PC-3 (cell line): ENCODE data around the gene LLGL2. TPM values are rescaled to one million over a fixed set of nuclear protein-coding genes. Genes with fewer than 3 reads are reported as not detected.

Experiments
- ATAC-seq: fragments of 200-7000 bp; cut with Tn5 transposase; 2 replicates; pipeline ENCODE4 v1.9.1; 2020; ENCODE audit warnings: mild to moderate bottlenecking, moderate library complexity
- BruUV-seq: library from RNA; stranded (reverse); fragments of 400-500 nt; replicated peaks from 2 replicates; lab custom pipeline; 2021; lab: Mats Ljungman, UMichigan
- CTCF ChIA-PET: fragments of 300-600 bp; sonication (Branson Sonifier 250); formaldehyde crosslinking; loops from one replicate; lab custom pipeline; 2022; ENCODE audit warnings: antibody characterized with exemption; lab: Charles Lee
- POLR2A ChIA-PET: fragments of 300-600 bp; sonication (Branson Sonifier 250); formaldehyde crosslinking; loops from one replicate; lab custom pipeline; 2022; ENCODE audit warnings: antibody characterized with exemption; ENCODE audit not compliant: unreplicated experiment; lab: Charles Lee
- DNase-seq: peaks from one replicate; pipeline ENCODE4 v3.0.0-alpha.2; 2015
- H2AFZ ChIP-seq: fragments of 300-600 bp; sonication (generic); 2 replicates; pipeline ENCODE4 v1.6.0; 2016; ENCODE audit warnings: antibody characterized with exemption, low read length
- H3F3A ChIP-seq: fragments of 300-600 bp; sonication (generic); one replicate; pipeline ENCODE4 v1.6.0; 2017; ENCODE audit warnings: antibody characterized with exemption, low read length, control low read depth, mild to moderate bottlenecking; ENCODE audit not compliant: unreplicated experiment
- H3K27ac ChIP-seq: fragments of 300-600 bp; sonication (generic); 2 replicates; pipeline ENCODE4 v1.5.1; 2016; ENCODE audit warnings: mild to moderate bottlenecking, low read length
- H3K27me3 ChIP-seq: fragments of 300-600 bp; sonication (generic); 2 replicates; pipeline ENCODE4 v1.6.1; 2016; ENCODE audit warnings: low read length, mixed read lengths
- H3K36me3 ChIP-seq: fragments of 300-600 bp; sonication (generic); 2 replicates; pipeline ENCODE4 v1.6.1; 2016; ENCODE audit warnings: low read depth, mixed run types, low read length, mixed read lengths
- H3K4me1 ChIP-seq: fragments of 300-600 bp; sonication (generic); 2 replicates; pipeline ENCODE4 v1.5.1; 2016; ENCODE audit warnings: low read length; ENCODE audit not compliant: insufficient read depth
- H3K4me2 ChIP-seq: fragments of 300-600 bp; sonication (generic); 2 replicates; pipeline ENCODE4 v1.6.0; 2016; ENCODE audit warnings: low read length
- H3K4me3 ChIP-seq: fragments of 300-600 bp; sonication (generic); 2 replicates; pipeline ENCODE4 v1.5.1; 2016; ENCODE audit warnings: mild to moderate bottlenecking, low read length, mixed read lengths
- H3K79me2 ChIP-seq: fragments of 300-600 bp; sonication (generic); 2 replicates; pipeline ENCODE4 v1.6.1; 2017; ENCODE audit warnings: low read length, mixed read lengths
- H3K9ac ChIP-seq: fragments of 300-600 bp; sonication (generic); 2 replicates; pipeline ENCODE4 v1.6.0; 2016; ENCODE audit warnings: mild to moderate bottlenecking, low read length
- H3K9me2 ChIP-seq: fragments of 300-600 bp; sonication (generic); replicated peaks from 2 replicates; pipeline ENCODE4 v1.6.1; 2016; ENCODE audit warnings: mixed run types, low read length, mixed read lengths
- H3K9me3 ChIP-seq: fragments of 300-600 bp; sonication (generic); 2 replicates; pipeline ENCODE4 v1.6.1; 2016; ENCODE audit warnings: low read length, mixed read lengths
- H4K20me1 ChIP-seq: fragments of 300-600 bp; sonication (generic); 2 replicates; pipeline ENCODE4 v1.6.1; 2016; ENCODE audit warnings: low read length, mixed read lengths
- EZH2 ChIP-seq: fragments of 300-600 bp; sonication (generic); IDR thresholded peaks from one replicate; pipeline ENCODE4 v1.6.1; 2017; ENCODE audit warnings: antibody characterized with exemption, mild to moderate bottlenecking, low read length; ENCODE audit not compliant: unreplicated experiment
- EZH2phosphoT487 ChIP-seq: fragments of 300-600 bp; sonication (generic); IDR thresholded peaks from 2 replicates; pipeline ENCODE4 v1.6.1; 2018; ENCODE audit warnings: mild to moderate bottlenecking, antibody characterized with exemption, low read length, borderline replicate concordance
- intact Hi-C: fragments of 100-400 bp; cut with micrococcal nuclease; formaldehyde crosslinking; loops from 2 replicates; pipeline ENCODE4 v1.9.0; 2023
- total RNA-seq: library from RNA; depleted of rRNA; stranded (reverse); fragments of >200 nt; gene quantifications from 2 replicates; pipeline ENCODE4 v1.2.3, GENCODE V29; 2014
- TF ChIP-seq, protein P1 (sequence below): fragments of 300-600 bp; sonication (generic); conservative IDR thresholded peaks from 2 replicates; pipeline ENCODE4 v1.5.1; 2017; ENCODE audit warnings: antibody characterized with exemption, low read depth, mild to moderate bottlenecking, low read length

The LLGL2 gene
- total RNA-seq, 1 experiment from 2014 or later = 92.9 TPM

GRCh38 chr17:75570772-75571171 is 45.3 kb downstream of the LLGL2 start:
- no TSS peak for BruUV-seq
- Histone ChIP-seq H2AFZ (no peak overlapping the region), H3K9me3 (no peaks in the 10 kb centered on the region), H3K9me2 (no peaks in the 10 kb centered on the region), H3K4me3 (no peak overlapping the region), H3K27ac (no peak overlapping the region), H3K9ac (no peak overlapping the region), H3K27me3 (no peaks in the 10 kb centered on the region), H4K20me1 (no peaks in the 10 kb centered on the region), H3K79me2 (no peaks in the 10 kb centered on the region), H3K36me3 (peaks cover 9% of the 10 kb centered on the region; the same call in 1 of the 2 replicates), H3K4me2 (no peak overlapping the region), H3K4me1 (peaks cover under 1% of the 10 kb centered on the region), H3F3A (no peaks in the 10 kb centered on the region)
- POLR2A ChIA-PET = no interaction called here
- TF ChIP-seq EZH2phosphoT487 = no peak
- TF ChIP-seq EZH2 = no peak
- TF ChIP-seq, protein P1, sequence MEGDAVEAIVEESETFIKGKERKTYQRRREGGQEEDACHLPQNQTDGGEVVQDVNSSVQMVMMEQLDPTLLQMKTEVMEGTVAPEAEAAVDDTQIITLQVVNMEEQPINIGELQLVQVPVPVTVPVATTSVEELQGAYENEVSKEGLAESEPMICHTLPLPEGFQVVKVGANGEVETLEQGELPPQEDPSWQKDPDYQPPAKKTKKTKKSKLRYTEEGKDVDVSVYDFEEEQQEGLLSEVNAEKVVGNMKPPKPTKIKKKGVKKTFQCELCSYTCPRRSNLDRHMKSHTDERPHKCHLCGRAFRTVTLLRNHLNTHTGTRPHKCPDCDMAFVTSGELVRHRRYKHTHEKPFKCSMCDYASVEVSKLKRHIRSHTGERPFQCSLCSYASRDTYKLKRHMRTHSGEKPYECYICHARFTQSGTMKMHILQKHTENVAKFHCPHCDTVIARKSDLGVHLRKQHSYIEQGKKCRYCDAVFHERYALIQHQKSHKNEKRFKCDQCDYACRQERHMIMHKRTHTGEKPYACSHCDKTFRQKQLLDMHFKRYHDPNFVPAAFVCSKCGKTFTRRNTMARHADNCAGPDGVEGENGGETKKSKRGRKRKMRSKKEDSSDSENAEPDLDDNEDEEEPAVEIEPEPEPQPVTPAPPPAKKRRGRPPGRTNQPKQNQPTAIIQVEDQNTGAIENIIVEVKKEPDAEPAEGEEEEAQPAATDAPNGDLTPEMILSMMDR = no peak
- DNase-seq = no peak
- no peak for ATAC-seq
- CTCF ChIA-PET = interaction anchor here (0.5 kb wide), 1 partner anchor 63 kb away, joined by 3 read pairs; no protein-coding TSS in a partner anchor
- intact Hi-C loops = no loop called here

DNA sequence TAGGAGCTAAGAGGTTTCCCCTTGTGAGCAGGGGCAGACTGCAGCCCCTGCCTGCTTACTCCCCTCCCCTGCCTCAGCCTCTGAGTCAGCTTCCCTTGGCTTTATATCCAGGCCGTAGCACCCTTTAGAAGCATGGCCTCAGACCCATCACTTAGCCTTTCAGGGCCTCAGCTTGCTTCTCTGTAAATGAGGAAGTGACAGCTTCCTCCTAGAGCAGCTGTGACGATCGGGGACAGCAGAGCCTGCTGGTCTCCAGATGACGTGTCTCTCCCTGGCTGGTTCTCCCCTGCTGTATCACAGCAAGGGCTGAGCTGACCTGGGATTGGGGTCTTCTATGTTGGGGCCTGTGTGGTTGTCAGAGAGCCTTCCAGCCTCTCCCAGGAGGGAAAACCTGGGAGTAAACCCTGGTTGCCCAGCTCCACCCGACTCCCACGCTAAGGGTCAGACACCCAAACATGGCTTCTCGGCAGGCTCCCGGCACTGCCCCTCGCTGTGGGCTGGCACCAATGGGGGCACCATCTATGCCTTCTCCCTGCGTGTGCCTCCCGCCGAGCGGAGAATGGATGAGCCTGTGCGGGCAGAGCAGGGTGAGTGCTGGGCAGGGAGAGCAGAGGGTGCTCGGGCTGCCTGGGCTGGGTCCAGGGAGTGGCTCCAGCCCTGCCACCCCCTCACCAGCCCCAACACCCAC is 45.8 kb downstream of the LLGL2 start:
- POLR2A ChIA-PET = no interaction called here
- Histone ChIP-seq H4K20me1 (no peaks in the 10 kb centered on the region), H3K36me3 (peaks cover 8% of the 10 kb centered on the region; the same call in 1 of the 2 replicates), H2AFZ (no peak overlapping the region), H3K4me2 (no peak overlapping the region), H3K27ac (no peak overlapping the region), H3F3A (no peaks in the 10 kb centered on the region), H3K4me1 (no peaks in the 10 kb centered on the region), H3K9ac (no peak overlapping the region), H3K4me3 (no peak overlapping the region), H3K79me2 (no peaks in the 10 kb centered on the region), H3K9me3 (no peaks in the 10 kb centered on the region), H3K27me3 (no peaks in the 10 kb centered on the region), H3K9me2 (no peaks in the 10 kb centered on the region)
- CTCF ChIA-PET = interaction anchor here (0.5 kb wide), 1 partner anchor 63 kb away, joined by 3 read pairs; no protein-coding TSS in a partner anchor
- peak; percentile 34 for ATAC-seq
- no peak for DNase-seq
- intact Hi-C loops = no loop called here
- no peak for TF ChIP-seq EZH2
- TF ChIP-seq EZH2phosphoT487 = no peak
- TF ChIP-seq, protein P1 = no peak
- no TSS peak for BruUV-seq

- Histone ChIP-seq H3K79me2 (no peaks in the 10 kb centered on the region), H3K9me3 (no peaks in the 10 kb centered on the region), H2AFZ (no peak overlapping the region), H3K4me3 (no peak overlapping the region), H3K9me2 (no peaks in the 10 kb centered on the region), H3K9ac (no peak overlapping the region), H3F3A (no peaks in the 10 kb centered on the region), H3K4me1 (no peaks in the 10 kb centered on the region), H3K27ac (no peak overlapping the region), H3K27me3 (no peaks in the 10 kb centered on the region), H3K4me2 (no peak overlapping the region), H3K36me3 (peaks cover 8% of the 10 kb centered on the region; the same call in 1 of the 2 replicates), H4K20me1 (no peaks in the 10 kb centered on the region)
- CTCF ChIA-PET = no interaction called here
- DNase-seq = no peak
- POLR2A ChIA-PET = no interaction called here
- no TSS peak for BruUV-seq
- TF ChIP-seq, protein P1 = no peak
- TF ChIP-seq EZH2 (no peak), EZH2phosphoT487 (no peak)
- intact Hi-C loops = no loop called here
- no peak for ATAC-seq
These were observed 46.4 kb downstream of the LLGL2 start for GRCh38 chr17:75571885-75572215.
